HG03097 (cell line): ENCODE results near the gene CALU.

ENCODE experiments used
- ATAC-seq: cut with Tn5 transposase; IDR thresholded peaks from one replicate; pipeline ENCODE4 v1.9.1; 2021; ENCODE audit not compliant: unreplicated experiment, low FRiP score

The CALU gene

DNA sequence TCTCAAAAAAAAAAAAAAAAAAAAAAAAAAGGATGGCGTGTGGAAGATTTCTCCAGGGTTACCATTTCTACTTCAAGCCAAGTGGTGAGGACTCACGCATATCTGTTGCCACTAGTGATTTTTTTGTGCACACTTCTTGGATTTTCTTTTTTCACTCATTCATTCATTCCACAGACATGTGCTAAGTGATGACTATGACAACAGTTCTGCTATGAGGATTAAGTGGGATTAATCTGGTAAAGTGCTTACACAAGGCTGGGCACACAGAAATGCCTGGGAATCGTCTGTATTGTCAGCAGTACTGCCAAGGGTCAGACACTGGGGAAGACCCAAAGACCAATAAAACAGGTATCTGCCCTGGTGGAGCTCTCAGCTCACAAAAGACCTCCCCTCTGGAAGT, 42.7 kb downstream of the CALU start:
- no peak for ATAC-seq

DNA sequence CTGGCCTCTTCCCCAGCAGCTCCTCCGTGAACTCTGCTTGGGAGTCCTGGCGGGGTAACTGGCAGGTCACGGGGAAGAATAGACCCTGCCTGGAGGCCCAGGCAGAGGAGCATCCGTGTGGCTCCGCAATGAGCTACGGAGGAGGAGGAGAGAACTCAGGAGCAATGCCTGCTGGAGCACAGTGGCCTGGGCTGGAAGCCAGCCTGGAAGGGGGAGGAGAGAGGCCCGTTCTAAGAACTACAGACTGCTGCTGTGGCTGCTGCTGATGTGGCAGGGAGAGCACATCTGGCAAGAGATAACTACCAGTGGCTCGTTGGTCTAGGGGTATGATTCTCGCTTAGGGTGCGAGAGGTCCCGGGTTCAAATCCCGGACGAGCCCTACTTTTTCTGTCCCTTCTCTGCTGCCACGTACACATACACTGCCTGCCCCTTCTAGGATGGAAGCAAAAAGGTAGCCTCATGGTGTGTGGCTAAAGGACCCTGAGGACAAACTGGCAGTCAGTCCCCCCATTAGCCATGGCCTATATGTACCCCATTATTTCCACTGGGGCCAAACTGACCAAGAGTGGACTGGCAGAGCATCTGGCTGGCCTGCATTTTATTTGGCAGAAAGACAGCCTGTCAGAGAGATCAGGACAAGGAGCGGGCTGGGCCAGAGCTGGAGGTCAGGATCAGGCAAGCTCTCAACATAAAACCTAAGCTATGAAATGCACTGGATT, 44.1 kb downstream of the CALU start:
- ATAC-seq = no peak

DNA sequence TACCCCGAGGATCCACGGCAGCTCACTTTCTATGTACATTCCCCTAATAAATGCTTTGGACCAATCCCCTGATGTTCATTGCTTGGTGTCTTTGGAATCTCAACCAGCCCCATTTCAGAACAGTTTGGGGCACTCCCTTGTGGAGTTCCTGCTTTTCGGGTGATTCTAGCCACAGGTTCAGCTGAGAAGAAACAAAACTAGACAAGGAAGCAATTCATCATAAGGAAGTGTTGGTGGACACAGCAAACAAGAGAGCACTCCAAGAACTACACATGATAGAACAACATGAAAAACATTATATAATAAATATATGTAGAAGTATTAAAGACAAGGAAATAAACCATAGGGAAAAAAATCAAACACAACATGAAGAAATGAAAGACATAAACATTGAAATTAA, 46.6 kb downstream of the CALU start:
- no peak for ATAC-seq

DNA sequence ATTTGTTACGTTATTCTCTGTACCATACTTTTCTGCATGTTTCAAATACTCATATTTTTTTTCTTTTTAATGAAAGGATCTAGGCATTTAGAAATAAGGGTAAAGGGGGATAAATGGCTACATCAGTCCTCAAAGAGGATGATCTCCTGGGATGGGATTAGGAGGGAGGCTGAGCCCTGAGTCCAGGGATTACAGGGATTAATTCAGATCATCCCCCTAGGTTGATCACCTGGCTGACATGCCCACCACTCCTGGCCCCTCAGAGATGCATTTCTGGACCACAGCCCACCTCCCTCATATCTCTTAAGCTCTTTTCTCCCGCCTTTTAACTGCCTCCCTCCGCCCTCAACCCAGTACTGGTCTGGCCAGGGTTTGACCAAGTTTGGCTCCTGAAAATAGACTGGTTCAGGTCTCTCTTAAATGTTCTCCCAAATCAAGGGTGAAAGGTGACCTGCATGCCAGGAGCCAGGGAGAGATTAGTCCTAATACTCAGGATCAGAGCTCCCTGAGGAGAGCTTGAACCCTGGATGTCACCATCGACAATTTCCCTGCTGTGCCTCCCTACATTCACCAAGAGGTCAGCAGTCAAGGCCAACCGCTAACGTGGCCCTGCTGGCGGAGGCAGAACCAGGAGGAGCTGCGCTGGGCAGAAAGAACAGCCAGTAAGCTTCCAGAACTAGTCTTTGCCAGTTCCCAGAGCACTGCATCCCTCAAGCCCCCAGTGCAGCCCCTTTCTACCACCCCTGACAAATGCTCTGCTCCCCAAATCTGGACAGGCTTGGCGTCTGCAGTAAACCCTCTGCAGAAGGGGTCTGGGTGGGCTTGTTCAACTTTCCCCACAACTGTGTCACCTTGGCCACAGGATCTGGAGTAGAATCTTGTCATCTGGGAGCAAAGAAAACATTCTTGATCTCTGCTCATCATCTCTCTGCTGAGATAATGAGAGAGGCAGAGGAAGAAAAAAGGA, 49.6 kb downstream of the CALU start:
- ATAC-seq = no peak

DNA sequence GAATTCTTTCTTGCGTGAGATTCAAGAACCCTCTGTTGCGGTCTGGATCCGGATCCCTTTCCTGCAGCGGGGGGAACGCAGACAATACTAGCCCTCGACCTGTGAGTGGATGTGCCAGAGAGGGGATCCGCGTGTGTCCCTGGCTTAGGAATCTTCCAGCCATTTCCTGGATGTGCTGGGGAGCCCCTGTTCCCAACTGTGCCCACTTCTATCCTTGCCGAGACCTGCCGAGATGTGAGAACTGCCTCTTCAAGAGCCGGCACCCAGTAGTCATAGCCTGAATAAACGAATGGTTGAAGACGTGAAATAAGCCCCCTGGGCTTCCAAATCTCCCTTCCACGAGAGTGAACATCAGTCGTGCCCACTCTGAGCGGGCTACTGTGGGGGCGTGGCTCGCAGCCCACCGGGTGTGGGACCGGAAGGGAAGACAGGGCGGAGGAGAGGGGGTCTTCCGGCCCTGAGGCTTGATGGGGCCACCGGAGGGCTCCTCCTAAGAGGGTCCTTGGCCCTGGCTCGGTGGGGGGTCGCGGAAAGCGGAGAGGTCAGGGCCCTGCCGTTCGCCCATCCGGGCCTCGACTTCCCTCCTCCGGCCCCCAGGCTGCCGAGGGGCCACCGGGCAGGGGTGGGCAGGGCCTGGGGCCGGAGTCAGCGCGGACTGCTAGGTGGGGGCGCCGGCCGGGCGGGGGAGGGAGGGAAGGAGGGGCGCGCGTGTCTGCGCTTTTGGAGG, 51.3 kb downstream of the CALU start:
- ATAC-seq = no peak

DNA sequence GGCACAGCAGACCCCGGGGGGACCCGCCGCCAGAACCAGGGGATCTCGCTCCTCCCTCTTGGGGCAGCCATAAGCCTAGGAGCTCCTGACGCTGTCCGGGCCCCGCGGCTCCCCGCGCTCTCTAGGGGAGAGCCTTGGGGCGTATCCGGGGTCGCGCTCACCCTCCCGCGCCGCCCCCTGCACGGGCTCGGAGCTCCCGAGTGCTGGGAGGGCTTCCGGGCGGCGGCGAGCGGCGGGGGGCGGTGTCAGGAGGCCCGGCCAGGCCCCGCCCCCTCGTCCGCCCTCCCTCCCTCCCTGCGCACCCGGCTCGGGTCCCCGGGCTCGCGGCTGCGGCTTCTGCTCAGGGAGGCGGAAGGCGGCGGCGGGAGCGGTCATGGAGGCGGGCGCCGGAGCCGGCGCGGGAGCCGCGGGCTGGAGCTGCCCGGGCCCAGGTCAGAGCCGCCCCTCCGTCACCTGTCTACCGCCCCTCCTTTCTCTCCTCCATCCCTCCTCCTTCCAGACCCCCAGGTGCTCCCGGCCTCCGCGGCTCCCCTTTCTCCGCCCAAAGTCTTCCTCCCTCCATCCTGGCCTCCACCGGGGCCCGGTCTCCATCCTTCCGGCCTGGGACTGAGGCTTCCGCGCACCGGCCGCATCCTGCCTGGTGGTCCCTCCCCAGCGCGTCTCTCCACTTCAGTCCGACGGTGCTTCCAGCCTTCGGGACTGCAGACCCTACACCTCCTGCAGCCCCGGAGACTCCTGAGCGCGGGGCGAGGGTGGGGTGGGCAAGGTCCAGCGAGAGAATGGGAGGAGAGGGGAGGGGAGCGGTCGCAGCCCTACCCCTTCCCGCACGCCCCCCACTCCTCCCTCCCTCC, 52.2 kb downstream of the CALU start, which contains the start of gene CCDC136:
CCDC136 (plus strand) TSS at position 848 of the 851 bp plus-strand sequence. CDS start 444 bp downstream, outside the sequence.
- peak; percentile 76 for ATAC-seq

DNA sequence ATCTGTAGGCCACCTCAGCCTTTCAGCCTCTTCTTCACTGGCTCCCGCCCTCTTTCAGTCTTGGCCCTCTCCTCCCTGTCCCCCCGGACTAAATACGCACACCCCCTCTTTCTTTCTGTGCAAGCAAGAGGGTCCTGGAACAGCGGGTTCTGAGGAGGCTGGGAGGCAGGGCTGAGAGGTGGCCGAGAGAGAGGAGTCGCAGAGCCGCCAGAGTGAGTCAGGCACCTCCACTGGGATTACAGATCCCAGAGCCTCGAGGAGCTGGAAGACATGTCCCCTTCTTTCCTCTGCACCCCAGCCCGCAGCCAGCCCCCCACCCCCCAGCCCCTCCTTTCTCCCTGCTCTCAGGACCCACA, 52.8 kb downstream of the CALU start:
- no peak for ATAC-seq

DNA sequence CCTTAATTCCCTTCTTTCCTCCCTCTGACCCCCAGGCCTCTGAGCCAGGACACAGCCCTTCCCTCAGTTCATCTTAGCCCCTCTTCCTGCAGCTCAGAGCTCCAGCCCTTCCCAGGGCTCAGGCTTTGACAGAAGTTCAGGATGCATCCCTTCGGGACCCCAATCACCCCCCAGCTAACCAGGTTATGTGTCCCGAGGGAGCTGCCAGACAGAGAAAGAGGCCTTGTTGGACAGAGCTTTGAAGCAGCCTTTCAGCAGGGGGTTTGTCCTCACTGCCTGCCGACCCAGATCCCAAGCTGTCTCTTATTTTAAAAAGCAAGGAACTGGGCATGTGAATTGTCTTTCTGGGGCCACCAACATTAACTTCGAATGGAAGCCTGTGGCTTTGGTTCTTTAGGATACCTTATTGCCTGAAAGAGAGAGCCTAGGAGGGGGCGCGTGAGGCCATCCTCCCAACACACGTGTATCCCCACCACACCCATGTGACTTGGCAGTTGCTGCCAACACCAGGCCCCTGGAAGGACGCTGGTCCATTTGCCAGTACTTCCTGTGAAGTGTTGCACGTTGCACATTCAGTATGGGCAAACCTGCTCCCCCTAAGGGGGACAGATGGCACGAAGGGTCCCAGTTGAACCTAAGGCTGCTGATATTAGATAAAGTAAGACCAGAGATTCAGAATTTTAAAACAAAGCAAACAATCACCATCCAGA, 53.5 kb downstream of the CALU start:
- no peak for ATAC-seq

DNA sequence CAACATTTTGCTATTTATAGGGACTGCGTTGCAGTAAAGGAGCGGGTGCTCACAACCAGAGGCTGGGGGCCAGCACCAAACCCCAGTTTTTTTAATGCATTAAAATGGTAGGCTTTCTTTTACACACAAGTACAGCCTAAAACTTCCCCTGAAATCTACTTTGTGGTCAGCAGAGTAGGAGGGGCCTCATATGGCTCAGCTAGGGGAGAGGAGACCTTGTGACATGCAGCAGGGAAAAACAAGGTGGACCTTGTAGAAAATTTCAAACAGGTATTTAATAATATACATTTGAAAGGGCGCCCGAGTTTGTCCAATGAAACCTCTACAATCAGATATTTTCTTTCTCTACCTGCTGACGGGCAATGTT, 54.0 kb downstream of the CALU start:
- ATAC-seq = no peak

DNA sequence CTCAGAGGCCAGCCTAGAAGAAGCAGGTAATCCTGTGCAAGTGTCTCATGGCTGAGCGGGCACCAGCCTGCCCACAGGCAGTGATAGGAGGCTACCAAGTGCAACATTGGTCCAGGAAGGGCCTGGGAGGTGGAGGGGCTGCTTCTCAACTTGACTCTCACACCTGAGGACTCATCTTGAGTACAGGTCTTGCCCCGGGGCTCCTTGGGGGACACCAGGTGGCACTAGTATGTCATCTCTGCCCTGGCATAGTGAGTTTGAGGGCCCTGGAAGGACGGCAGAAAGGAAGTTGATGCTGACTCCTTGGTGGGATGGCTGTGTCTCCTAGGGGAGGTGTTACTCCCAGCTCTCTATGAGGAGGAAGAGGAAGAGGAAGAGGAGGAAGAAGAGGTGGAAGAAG, 54.9 kb downstream of the CALU start:
- no peak for ATAC-seq

DNA sequence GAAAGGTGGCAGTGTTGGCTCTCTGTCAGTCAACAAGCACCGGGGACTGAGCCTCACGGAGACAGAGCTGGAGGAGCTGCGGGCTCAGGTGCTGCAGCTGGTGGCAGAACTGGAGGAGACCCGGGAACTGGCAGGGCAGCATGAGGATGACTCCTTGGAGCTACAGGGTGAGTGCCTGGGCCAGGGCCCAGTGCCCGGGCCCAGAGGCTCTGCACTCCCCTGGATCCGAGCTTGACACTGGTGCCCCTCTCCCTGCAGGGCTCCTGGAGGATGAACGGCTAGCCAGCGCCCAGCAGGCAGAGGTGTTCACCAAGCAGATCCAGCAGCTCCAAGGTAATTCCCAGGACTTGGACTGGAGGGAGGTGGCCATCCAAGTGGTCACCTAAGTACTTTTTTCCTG, 55.3 kb downstream of the CALU start:
- ATAC-seq = no peak

DNA sequence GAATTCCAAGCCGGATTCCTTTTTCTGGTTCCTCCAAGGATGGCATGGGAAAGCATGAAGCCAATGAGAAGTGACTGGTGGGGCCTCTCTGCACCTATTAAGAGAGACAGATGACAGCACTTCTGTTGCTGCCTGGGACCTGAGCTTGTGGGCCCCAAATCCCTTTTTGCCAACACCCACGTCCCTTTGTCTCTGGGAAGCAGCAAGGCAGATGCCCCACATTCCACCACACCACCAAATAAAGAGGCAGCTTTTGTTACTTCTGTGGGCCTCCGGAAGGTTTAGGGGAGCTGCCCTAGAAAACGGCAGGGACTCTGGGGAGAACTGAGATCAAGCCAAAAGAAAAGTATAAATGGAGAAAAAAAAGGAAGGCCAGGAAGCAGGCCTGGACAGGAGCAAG, 56.0 kb downstream of the CALU start:
- ATAC-seq = no peak

DNA sequence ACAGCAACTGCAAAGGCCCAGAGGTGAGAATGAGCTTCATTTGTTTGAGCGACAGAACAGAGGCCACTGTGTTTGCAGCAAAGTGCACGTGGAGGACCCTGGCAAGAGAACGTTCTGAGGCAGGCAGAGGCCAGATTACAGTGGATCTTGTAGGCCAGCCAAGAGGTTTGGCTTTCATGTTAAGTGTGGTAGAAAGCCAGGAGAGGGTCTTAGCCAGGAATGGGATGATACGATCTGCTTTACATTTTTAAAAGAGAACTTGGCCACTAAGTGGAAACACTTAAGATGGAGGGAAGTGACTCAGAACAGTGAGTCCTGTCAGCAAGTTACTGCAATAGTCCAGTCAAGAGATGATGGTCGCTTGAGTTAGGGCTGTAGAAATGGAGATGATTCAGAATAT, 57.2 kb downstream of the CALU start:
- no peak for ATAC-seq

DNA sequence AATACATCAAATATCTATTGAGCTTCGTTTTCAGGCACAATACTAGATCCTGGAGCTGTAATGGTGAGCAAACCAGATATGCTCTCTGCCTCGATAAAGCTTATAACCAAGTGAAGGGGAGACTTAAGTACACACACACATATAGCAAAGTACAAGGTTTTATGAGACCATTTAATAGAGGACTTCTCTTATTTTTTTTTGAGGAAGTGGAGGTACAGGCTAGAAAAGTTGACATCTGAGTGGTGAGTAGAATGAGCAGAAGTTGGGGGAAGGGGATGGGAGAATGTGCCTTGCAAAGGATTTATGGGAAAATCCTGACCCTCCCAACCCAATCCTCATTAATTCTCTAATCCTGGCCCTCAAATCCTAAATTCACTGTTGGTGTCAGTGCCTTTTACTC, 60.3 kb downstream of the CALU start:
- no peak for ATAC-seq

DNA sequence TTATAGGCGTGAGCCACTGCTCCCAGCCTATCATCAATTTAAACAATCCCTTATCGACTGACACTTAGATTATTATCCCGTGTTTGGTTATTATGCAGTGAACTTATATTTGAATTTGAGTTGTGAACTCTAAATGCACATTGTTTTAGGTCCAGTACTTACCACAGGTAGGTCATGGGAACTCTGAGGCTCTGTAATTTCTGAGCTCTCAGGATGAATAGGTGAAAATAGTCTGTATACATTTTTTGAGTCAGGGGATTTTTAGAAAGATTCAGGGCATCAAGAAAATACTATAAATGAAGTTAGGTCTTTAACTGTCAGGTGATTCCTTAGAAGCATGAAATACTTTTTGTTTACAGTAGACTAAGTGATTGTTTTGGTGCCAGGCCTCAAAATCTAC, 61.4 kb downstream of the CALU start:
- ATAC-seq = no peak

DNA sequence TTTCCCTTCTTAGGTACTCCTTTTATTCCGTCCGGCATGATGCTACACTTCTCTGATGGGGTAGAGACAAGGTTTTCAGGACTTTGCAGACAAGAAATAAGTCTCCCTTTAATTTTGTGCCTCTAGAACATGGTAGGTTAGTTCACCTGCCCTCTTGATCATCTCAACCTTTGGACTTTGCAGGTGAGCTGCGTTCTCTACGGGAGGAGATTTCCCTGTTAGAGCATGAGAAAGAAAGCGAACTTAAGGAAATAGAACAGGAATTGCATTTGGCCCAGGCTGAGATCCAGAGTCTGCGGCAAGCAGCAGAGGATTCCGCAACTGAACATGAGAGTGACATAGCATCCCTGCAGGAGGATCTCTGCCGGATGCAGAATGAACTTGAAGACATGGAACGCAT, 61.8 kb downstream of the CALU start:
- ATAC-seq = no peak

DNA sequence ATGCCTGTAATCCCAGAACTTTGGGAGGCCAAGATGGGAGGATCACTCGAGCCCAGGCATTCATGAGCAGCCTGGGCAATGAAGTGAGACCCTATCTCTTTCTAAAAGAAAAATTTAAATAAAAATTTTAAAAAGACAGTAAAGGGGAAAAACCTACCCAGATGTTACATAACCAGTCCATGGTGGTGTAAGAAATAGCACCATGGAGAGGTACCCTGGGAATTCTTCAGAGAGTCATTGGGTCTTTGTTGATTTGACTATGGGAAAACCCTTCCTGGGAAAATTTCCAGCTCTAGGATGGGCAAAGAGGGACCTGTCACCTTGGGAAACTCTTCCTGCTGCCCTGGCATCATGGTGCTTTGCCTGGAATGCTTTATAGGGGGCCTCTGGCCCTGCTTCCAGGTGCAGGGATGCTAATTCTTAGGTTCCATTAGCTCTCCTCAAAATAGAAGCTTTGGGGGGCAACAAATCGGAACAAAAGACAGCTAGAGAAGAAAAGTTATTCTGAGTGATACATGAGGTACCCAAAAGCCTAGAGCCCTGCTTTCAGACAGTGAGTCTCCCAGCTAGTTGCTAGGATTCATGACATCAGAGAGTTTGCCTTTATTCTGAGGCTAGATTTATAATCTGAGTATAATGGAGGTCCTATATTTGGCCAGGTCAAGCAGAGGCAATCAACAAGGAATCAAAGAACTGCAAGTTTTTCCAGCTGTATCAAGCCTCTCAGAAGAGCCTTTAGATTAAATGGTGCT, 62.7 kb downstream of the CALU start:
- no peak for ATAC-seq

DNA sequence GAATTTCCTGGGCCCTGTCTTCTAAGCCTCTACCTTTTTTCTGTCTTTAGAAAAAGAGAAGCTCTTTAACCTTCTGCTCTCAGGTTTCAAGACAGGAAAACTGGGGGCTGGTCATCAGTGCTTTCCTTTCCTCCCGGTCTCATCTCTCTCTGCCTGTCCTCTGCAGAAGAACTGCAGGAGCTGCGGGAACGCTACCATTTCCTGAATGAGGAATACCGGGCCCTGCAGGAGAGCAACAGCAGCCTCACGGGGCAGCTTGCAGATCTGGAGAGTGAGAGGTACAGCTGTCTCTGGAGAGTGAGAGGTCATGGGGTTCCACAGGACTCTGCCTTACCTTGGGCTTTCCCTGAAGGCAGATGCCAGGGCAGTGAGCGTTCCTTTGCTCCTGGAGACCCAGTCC, 65.3 kb downstream of the CALU start:
- ATAC-seq = no peak

DNA sequence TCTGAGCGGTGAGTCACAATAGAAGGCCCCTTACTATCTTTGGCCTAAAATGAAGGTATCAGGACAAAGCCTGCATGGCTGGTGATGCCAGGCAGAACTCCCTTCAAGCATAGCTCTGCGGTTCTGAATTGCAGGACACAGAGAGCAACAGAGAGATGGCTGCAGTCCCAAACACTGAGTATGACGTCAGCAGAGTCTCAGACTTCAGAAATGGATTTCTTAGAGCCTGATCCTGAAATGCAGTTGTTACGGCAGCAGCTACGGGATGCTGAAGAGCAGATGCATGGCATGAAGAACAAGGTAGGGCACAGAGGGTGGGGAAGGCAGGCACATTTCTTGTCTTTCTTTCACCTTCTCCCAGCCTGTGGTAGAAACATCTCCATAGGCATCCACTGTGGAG, 66.1 kb downstream of the CALU start:
- no peak for ATAC-seq
